NCI-H748 (cell line): ENCODE measurements around the gene OR5L1.

ENCODE experiments used
- DNase-seq: peaks from one replicate; lab custom pipeline; 2025; ENCODE audit not compliant: unreplicated experiment; lab: John Stamatoyannopoulos, UW

The OR5L1 gene

DNA sequence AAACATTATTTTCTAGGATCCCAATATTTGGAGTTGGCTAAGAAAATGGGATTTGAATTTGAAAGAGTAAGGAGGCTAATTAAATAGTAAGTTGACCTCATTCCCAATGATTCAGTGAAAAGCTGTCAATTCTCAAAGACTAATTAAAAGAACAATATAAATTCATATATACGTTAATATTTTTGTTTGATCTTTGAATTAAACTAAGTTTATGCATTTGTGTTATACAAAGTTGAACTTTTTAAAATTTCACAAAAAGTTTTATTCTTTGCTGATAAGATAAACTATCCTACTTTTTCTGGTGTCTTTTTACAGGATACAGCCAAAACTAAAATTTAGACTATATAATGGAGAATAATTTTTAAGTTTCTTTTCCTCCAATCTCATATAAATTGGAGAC is at the start of gene OR5L1:
Gene OR5L1, plus strand, starts transcription at position 301 of the 400 bp plus-strand sequence. CDS start 100 bp downstream, outside the sequence.
- DNase-seq, result no peak

DNA sequence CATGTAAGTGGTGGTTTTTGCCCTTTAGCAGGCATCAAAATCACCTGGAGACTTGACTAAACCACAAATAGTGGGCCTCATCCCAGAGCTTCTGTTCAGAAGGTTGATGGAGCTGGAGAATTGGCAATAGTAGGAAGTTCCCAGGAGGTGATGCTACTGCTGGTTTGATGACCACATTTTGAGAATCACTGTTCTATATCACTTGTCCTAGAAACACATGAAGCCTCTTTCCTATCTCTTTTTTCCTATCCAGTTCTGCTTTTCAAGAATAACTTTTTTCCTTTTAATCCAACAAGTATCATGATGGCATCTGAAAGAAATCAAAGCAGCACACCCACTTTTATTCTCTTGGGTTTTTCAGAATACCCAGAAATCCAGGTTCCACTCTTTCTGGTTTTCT is 38.0 kb upstream of the OR5L1 start, which contains the start of gene OR5D13:
Gene OR5D13, plus strand, starts transcription at position 301 of the 400 bp plus-strand sequence. Its CDS starts 0 bp downstream, at position 301.
- DNase-seq, result no peak

DNA sequence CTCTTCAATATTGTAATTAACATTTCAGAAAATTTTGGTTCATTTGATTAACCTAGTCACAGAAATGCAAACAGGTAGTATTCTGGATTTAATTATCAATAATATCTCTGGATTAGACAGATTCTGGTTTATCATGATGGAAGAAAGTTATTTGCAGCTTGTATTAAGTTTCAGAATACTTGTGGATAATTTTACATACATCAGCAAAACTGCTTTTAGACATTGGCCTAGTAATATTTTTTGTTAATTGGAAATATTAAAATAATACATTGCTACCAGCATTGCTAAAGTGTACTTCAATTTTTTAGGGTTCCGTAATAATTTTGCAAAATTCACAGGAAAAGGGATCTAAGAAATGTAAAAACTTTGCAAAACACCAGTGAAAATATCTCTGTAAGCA is 19.6 kb upstream of the OR5L1 start:
- no peak for DNase-seq

DNA sequence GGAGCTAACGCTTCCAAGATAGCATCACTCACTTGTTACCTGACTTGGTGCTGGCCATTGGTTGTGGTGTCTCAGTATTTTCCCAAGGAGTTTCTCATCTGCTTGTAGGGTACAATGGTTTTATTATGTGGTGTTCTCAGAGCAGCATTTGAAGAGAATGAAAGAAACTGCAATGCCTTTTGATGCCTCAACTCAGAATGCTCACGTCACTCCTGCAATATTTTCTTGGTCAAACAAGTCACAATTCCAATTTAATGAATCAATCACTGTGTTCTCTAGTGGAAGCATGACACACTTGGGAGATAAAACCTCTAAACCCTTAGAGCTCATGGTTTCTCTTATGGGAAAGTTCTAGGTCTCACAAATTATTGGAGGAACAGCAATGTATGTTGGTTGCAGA is 17.8 kb upstream of the OR5L1 start:
- no peak for DNase-seq

DNA sequence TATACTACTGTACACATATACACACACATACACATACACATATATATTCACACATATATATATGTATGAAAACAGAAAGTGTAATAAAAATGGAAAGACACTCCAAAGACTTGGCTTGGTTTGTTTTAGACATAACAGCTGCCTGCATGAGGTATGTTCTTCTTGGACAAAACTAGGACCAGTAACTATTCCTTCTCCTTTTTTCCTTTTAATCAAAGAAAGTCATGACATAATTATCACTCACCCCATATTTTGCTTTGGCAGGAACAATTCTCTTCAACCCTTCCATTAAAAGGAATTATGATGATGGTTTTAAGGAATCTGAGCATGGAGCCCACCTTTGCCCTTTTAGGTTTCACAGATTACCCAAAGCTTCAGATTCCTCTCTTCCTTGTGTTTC is 15.9 kb upstream of the OR5L1 start, which contains the start of gene OR5D14:
Gene OR5D14, plus strand, starts transcription at position 301 of the 400 bp plus-strand sequence. Its CDS starts 0 bp downstream, at position 301.
- no peak for DNase-seq

DNA sequence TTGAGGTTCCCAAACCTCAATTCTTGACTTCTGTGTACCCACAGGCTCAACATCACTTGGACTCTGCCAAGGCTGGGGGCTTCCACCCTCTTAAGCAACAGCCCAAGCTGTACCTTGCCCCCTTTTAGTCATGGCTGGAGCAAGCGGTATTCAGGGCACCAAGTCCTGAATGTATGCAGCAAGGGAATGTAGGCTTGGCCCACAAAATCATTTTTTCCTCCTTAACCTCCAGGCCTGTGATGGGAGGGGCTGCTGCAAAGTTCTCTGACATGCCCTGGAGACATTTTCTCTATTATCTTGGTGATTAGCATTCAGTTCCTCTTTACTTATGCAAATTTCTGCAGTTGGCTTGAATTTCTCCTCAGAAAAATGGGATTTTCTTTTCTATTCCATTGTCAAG is 4.9 kb upstream of the OR5L1 start:
- DNase-seq, result no peak

DNA sequence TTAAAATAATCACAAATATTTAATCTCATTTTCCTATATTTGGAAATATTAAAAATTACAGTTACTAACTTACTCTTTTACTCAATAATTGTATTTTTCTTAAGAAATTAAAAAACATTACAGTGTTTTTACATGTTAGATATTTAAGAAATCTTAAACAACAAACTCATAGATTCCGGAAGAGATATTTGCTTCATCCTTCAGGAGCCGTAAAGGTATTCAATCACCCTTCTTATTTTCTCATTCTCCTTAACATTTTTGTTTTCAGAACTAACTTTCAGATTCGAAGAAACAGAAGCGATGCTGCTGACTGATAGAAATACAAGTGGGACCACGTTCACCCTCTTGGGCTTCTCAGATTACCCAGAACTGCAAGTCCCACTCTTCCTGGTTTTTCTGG is 8.2 kb downstream of the OR5L1 start, which contains the start of gene OR5D18:
Gene OR5D18, plus strand, starts transcription at position 301 of the 400 bp plus-strand sequence. Its CDS starts 0 bp downstream, at position 301.
- DNase-seq, result no peak

DNA sequence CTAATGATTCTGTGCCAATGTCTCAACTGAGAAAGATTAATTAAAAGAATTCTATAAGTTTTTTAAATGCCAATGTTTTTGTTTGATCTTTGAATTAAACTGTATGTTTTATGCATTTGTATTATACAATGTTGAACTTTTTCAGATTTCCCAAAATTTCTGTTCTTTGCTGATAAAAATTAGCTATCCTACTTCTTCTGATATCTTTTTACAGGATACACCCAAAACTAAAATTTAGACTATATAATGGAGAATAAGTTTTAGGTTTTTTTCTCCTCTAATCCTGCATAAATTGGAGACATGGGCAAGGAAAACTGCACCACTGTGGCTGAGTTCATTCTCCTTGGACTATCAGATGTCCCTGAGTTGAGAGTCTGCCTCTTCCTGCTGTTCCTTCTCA is 15.8 kb downstream of the OR5L1 start, which contains the start of gene OR5L2:
Gene OR5L2, plus strand, starts transcription at position 301 of the 400 bp plus-strand sequence. Its CDS starts 0 bp downstream, at position 301.
- DNase-seq, result no peak

DNA sequence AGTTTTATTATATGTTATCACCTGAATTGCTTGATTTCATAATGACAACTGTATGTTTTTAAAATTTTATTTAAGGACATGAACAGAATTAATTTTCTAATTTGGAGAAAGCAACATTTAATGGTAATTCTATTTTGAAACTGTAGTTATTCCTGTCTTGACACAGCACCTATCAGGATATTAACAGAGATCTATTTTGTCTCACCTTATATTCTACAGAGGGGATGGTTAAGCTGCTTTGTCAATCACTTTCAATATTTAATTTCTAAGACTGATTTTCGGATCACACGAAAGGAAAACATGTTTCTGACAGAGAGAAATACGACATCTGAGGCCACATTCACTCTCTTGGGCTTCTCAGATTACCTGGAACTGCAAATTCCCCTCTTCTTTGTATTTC is 27.3 kb downstream of the OR5L1 start, which contains the start of gene OR5D16:
Gene OR5D16, plus strand, starts transcription at position 301 of the 400 bp plus-strand sequence. Its CDS starts 0 bp downstream, at position 301.
- DNase-seq, result no peak

DNA sequence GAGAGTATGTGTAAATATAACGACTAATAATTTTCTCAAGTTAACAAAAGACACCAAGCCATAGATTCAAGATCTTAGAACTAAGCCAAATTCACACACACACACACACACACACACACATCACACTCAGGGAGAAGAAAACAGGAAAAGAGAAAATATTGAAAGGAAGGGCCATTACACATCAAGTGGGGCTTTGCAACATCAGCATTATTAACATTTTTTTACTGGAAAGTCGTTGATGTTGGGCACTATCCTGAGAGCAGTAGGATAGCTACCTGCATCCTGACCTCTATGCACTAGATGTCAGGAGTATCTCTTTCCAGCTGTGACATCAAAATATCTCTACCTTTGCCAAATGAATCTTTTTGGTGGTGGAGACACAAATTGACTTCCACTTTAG is 36.3 kb downstream of the OR5L1 start:
- DNase-seq, result no peak

DNA sequence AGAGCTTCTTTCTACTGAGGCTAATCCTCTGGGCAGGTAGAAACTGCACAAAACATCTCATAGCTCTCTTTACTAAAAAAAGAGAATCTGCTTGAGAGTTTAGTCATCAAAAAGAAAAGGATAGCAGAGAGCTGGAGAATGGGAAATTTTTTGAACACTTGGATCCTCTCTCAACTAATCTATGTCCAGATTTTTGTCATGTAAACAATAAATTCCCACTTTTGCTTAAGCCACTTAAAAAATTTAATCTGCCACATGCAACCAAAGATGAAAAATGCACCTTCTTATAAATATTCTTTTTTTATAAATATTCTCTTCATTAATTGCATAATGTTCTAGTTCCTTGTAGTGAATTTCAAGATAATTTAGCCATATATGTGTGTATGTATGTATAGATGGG is 37.9 kb downstream of the OR5L1 start:
- no peak for DNase-seq

DNA sequence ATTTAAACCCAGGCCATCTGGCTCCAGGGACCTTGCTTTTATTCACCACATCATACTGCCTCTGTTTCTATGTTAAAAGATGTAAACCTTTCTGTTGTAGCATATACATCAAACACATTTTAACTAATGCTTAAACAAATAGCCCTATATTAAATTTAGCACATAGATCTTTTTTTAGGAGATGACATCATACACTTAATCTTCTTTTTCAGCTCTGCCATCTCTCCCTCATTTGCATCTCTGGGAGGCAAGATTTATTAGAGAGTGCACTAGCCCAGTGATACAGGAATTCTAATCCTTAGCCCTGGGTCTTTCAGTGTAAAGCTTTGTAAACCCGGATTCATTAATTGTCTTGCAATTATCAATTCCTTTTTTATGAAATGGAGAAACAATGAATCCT is 41.0 kb downstream of the OR5L1 start:
- DNase-seq, result no peak

DNA sequence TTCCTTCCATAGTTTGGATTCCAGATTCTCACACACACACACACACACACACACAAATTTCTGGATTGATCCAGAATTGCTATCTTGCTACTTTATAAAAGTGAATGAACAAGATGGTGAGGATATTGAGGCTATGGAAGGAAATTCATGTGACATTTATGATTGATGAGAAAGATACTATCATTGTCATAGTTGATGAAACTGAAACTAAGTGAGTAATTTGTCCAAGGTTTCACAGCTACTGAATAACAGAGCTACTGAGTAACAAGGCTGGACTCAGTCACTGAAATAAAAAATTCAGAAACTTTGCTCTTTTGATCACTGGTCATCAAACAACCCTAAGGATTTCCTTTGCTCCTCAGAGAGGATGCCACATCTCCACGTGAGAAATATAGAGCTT is 43.5 kb downstream of the OR5L1 start:
- no peak for DNase-seq
